Spleen (tissue), 7 donors: ENCODE data around the gene PXT1.
"Not testable (repeated sequence)": the region's sequence is repeated elsewhere in the genome, so short reads cannot be mapped to it uniquely, and the experiment has no call there.

Experiments
- CTCF ChIP-seq, 11 experiments: fragments of 200-600 bp in 7 of 11; fragments of 450-650 bp in 4 of 11; sonication (generic) in 4 of 11; IDR thresholded peaks in 8 of 11; conservative IDR thresholded peaks in 3 of 11; 1 replicate in 7 of 11; 2 replicates in 4 of 11; pipeline versions ENCODE4 v1.4.0 to v1.8.0; 2016 to 2021; ENCODE audit warnings: antibody characterized with exemption in 11 of 11, inconsistent platforms in 4 of 11, mild to moderate bottlenecking in 1 of 11
- POLR2A ChIP-seq, 3 donors: fragments of 450-650 bp; IDR thresholded peaks; one replicate each; pipeline ENCODE4 v1.5.1; 2017; ENCODE audit warnings: antibody characterized with exemption in 3 of 3, mild to moderate bottlenecking in 1 of 3
- POLR2AphosphoS5 ChIP-seq, 3 donors: sonication (generic); formaldehyde crosslinking; IDR thresholded peaks; one replicate each; pipeline ENCODE4 v1.5.1; 2017; ENCODE audit warnings: antibody characterized with exemption in 3 of 3
- donor health status: DM: no; HTN: no; CAD: no; lungs with moderate emphysema.
- donor health status: DM: no; HTN: no; CAD: no.
- donor health status: DM: no; HTN: no; CAD: no.

- TF ChIP-seq CTCF (IDR thresholded peaks at IDR 0.05 in 8 of 11, conservative IDR thresholded peaks at IDR 0.05 in 3 of 11); POLR2AphosphoS5 (IDR thresholded peaks at IDR 0.05); POLR2A (IDR thresholded peaks at IDR 0.05): not testable (repeated sequence)
Observed at GRCh38 chr6:36364061-36364635, 78.5 kb downstream of the PXT1 start.
